Raji (cell line): ENCODE measurements around the gene FHOD3.

Source experiments
- POLR2A ChIP-seq: IDR thresholded peaks from 2 replicates; pipeline ENCODE4 v1.6.1; 2011; ENCODE audit warnings: low read depth, low read length, control low read depth; ENCODE audit not compliant: insufficient read depth

Gene FHOD3

DNA sequence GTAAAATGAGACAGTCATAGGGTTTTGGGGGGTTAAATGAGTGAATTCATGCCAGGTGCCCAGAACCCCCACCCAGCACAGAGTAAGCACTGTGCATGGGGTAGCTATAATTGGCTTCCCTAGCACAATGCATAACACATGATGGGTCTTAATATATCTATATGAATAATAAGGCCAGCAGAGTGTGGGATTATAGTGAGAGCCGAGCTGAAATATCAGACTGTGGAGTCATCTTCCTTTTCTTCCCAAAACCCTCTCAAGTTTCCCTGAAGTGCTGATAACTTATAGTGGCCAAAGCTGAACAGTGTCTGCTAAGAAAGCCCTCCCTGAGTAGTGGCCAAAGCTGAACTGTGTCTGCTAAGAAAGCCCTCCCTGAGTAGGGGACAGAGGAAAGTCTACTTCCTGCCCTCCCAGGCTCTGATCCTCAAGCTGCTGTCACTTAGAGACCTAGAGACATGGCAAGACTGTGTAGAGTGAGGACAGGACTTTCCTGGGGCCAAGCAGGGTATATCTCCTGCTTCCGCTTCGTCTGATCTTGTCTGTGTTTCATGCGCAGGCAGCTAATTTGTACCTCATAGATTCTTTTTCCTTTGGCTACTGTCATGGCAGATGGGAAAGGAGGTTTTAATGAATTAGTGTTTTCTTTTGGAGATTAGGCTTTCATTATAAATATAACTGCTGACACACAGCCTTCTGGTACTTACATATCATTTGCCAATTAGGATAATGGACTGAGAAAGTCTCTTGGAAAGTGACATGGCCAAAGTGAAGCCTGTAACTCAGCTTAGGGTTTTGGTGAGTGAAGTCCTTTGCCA lies 94.9 kb downstream of the FHOD3 start:
- TF ChIP-seq POLR2A, result no peak

DNA sequence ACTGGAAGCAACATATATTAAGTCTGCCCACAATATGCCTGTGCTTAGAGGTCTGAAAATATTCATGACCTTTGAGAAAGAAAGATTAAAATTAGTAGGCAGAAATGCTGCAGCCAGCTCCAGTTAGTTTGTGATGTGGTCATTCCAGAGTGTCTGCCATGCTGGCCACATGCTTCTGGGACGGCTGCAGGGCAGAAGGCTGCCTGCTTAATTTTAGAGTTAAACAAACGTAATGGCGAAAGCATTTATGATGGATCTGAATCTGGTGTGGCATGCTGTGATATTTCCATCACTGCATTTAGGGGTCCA lies 95.4 kb downstream of the FHOD3 start:
- no peak for TF ChIP-seq POLR2A

DNA sequence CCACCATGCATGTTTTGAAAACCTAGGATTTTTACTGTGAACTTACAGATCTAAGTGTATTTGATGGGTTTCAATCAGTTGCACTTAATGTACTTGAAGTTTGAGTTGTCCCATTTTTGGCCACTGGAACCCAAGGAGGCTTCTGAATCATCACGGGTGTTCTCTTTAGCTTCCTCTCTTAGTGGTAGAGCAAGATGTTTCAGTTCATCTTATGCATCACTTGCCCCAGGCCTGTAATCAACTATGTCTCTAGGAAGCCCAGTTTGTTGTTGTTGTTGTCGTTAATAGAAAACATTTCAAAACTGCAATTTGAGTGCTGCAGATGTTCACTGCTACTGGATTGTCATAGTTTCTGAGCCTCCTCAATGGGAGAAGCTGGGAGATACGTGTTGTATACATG lies 97.0 kb downstream of the FHOD3 start:
- no peak for TF ChIP-seq POLR2A

DNA sequence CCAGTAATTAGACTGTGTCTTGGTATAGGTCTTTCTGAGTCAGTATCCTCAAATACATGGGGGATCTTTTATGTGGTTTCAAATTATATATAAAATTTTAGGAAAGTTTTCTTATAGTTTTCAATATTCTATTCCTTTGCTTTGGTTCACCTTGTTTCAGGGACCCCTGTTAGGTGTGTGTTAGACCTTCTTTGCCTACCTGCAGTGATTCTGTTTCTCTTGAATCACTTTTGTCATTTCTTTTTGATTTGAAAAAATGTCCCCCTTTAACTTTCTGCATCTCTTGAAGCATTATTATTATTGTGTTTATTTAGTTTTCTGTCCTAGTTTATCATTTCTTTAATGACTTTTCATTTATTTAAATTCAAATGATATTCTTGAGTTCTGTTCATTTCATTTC lies 98.7 kb downstream of the FHOD3 start:
- no peak for TF ChIP-seq POLR2A

DNA sequence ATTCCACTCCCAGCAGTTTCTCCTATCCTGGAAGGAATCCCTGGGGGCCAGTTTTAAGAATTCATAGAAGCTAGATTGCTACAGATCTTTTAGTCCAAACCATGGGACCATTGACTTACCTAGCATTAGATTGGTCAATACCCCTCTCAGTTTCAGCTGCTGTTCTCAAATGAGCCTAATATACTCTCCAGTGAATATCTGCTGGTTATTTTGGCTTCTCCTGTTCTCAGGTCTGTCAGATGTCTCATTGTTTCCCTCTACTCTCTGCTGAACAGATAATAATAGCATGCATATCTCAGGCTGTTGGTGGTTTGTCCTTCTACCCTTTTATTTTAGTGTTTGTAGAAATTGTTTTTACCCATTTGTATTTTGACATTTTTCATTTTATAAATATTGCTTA lies 99.5 kb downstream of the FHOD3 start:
- no peak for TF ChIP-seq POLR2A

DNA sequence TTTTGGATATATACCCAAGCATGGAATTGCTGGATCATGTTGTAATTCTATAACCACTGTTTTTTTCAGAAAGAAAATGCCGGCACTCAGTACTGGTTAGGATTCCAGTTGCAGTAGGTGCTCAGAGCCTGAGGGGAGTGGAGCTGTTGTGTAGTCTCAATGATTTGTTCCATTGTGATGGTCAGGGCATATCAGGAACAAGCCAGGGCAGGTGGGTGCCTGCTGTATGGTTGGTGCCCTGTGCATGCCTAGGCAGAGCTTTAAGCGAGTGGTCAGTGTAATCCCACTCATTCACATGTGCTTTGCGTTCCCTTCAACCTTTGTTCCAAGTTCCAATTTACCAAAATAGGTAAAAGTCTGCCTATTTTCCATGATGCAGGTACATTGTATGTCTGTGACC lies 100.9 kb downstream of the FHOD3 start:
- no peak for TF ChIP-seq POLR2A

DNA sequence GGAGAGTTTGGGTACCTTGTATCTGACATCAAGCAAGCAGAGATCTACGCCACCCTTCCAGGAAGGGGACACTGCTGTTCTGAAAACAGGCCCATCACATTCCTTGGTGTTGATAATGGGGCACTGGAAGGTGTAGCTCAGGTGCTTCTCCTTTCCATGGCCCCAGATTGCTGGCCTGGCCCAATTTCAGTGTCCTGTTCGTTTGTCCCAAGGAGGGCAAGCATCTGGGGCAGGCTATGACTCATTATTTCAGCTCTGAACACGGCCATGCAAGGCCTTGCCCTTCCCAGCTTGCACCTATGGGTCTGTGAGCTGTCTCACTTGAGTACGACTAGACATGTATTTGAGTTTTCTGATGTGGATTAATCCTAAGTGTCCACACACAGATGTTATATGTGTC lies 101.5 kb downstream of the FHOD3 start:
- TF ChIP-seq POLR2A, result no peak

DNA sequence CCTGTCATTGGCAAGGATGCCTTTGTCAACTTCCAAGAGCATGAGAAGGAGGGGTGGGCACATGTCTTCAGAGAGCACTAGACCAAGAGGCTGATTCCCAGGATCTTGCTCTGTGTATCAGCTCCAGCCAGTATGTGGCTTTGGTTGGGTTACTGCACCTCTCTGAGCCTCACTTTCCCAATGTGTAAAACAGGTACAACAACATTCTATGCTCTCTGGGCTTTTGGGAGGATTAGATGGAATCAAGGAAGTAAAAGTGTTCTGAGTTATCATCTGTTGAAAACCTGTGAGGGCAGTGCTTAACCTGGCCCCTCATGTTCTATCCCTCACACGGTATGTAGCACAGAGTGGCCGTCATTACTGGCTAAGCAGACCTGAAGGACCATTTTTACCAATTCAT lies 103.9 kb downstream of the FHOD3 start:
- TF ChIP-seq POLR2A, result no peak

DNA sequence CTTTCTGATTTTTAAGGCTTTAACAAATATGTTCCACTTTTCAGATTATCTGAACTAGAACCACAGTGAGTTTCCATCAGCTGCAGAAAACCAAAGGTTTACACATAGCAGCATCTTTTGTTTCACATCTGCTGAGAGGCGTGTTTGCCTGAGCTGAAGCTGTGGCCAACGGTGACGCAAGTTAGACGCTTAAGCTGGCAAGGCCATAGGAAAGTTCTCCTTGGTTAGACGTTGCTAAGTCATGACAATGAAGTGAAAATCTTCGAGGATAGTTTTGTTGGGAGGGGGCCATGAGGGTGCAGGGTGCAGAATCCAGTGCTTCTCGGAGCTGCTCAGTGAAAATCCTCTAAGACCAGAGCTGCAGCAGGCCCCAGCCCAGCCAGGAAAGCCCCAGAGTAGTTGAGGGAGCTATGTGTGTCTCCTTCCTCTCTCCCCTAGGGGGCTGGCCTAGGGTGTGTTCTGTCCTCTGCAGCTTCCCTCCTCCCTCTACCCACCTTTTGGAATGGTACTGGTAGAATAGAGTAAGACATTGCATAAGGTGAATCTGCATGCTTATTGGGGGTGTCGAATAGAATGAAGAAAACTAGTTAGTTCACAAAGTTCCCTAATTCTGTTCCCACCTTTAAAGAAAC lies 105.4 kb downstream of the FHOD3 start:
- TF ChIP-seq POLR2A, result no peak

DNA sequence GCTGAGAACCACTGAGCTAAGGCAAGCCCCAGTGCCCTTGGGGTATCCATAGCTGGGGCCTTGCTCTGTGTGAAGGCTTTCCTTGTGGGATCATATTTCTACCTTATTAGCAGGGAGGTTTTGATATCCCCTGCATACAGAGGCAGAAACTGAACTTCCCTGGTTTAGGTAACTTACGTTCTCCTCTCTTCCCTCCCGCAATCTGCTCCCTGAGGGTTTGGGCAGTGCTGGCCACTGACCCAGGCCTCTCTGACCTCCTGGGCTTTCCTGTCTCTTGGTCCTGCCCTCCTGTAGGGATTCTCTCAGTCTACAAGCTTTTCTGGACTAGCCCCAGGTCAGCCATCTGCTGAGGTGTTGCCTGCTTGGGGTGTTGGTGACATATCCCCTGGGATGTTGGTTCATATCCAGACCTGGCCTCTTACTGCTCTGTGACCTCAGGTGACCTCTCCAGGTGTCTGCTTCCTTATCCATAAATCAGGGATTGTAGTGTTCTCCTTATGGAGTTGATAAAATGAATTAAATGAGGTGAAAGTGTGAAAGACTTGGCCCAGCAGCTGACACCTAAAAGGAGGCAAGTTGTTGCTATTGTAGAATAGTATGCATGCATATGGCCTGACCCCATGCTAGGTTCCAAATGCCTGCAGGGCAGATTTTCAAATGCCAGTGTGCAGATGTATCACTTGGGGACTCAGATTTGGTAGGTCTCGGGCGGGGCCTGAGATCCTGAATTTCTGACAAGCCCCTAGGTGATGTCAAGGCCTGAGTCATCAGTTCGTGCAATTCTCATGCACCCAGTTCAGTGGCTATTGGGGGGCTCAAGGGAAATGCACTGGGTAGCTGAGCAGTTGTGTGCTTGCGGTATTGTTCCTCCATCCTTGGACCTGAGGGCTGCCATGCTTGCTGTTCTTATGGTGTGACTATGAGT lies 106.6 kb downstream of the FHOD3 start:
- no peak for TF ChIP-seq POLR2A

DNA sequence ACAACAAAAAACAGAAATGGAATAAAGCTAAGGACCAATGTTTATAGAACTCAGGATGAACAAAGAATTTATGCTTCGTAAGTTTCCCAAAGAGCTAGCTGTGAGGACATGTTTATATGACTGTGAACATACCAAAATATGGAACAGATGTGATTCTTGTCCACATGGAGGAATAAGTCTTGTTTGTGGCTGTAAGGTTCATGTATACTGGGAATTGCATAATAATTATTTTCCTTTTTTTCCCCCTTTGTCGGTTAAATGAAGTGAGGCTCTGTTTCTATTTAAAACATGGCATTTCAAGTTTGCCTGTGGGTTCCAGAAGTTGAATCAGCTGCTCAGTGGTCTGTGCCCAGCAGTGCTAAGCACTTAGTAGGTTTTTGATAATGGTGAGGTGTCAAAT lies 108.1 kb downstream of the FHOD3 start:
- no peak for TF ChIP-seq POLR2A

DNA sequence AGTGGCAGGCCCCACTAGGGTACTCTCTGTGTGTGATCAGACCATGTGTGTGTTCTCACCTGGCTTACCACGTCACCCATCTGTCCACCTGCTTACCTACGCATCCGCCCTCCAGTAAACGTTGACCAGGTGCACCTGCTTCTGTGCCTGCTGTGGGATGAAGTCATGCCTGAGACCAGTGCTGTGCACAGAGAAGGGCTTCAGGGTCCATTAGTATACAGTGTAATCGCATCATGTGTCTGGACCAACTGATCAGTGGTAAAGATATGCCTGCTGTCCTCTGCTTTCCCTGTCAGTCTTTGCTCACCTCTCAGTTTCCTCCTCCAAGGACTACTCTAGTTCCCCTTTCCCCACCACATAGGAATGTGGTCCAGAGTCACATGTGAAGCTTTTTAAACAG lies 109.3 kb downstream of the FHOD3 start:
- no peak for TF ChIP-seq POLR2A

DNA sequence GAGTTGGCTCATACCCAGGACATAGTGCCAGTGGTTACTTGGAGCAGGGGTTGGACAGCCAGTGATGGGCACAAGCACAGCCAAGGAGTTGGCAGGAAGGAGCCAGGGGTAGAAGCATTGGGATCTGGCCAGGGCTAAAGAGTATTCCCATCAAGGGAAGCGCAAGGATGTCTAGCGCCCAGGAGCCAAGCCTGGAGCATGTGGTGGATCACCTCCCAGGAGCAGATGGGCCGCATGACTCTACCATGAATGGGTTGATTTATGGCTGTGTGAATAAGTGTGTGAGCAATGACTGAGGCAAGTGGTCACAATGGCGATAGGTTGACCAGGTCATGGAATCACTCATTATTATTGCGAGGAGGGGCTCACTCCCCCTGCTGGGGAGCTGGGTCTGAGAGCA lies 111.1 kb downstream of the FHOD3 start:
- no peak for TF ChIP-seq POLR2A

DNA sequence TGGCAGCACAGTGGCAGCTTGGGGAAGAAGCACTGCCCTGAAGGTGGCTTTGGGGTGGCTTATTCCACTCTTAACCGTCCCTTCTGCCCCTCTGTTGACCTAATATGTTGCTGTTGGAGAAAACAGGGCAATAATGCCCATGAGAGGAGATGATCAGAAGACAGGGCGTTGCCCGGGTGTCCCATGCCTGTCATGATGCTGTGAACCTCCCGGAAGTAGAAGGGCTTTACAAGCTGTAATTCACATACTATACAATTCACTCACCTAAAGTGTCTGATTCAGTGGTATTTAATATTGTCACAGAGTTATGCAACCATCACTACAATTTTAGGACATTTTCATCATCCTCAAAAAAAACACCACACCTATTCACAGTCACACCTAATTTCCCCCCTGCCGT lies 112.3 kb downstream of the FHOD3 start:
- no peak for TF ChIP-seq POLR2A

DNA sequence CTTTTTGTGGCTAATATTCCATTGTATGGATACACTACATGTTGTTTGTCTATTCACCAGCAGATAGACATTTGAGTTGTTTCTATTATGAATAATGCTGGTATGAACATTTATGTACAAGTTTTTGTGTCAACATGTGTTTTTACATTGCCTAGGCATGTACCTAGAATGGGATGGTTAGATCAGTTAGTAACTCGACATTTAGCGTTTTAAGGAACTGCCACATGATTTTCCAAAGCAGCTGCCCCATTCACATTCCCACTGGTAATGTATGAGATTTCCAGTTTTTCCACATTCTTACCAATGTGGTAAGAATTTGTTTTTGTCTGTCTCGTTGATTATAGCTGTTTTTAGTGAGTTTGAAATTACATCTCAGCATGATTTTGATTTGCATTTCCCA lies 112.8 kb downstream of the FHOD3 start:
- no peak for TF ChIP-seq POLR2A

DNA sequence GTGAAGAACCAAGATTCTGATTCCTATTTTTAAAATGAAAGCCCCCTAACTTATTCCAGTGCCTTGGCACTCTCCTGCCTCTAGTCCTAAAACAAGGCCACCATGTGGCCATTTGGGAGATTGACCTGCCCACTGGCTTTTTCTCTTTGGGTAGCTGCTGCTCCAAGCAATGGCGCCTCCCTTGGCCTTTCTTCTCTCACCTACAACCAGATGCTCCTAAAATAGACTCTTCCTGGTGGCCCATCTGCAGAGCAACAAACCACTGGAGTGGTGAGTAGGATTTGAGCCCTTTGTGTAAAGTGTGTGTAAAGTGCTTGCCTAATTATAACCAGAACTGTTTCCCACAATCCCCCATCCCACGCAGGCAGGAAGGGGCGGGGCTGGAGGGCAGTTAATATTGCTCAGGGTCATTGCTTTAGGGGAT lies 114.2 kb downstream of the FHOD3 start:
- TF ChIP-seq POLR2A, result no peak
